SHP77 (cell line): ENCODE measurements around the gene C16orf87.
"Not testable (repeated sequence)": the region's sequence is repeated elsewhere in the genome, so short reads cannot be mapped to it uniquely, and the experiment has no call there.

Experiments used
- DNase-seq, 2 experiments: peaks; one replicate each; lab custom pipeline; 2025; lab: John Stamatoyannopoulos, UW

Gene C16orf87

GRCh38 chr16:46830902-46831647, at the start of gene C16orf87:
Gene C16orf87, minus strand, starts transcription at chr16:46831180. Its CDS starts 31 bp downstream, at chr16:46831149.
- peak; percentile 95 to 97 for DNase-seq

GRCh38 chr16:46875243-46875642, 44.3 kb upstream of the C16orf87 start:
- DNase-seq: no peak

- DNase-seq: no peak
Observed at GRCh38 chr16:46873201-46873600, 42.2 kb upstream of the C16orf87 start.

GRCh38 chr16:46871597-46871996, 40.6 kb upstream of the C16orf87 start:
- DNase-seq: no peak

- not testable (repeated sequence) for DNase-seq
Observed at GRCh38 chr16:46868891-46869290, 37.9 kb upstream of the C16orf87 start.

- DNase-seq: not testable (repeated sequence)
Observed at GRCh38 chr16:46867486-46867885, 36.5 kb upstream of the C16orf87 start.

GRCh38 chr16:46866286-46866685, 35.3 kb upstream of the C16orf87 start:
- no peak for DNase-seq

GRCh38 chr16:46862555-46863447, 31.8 kb upstream of the C16orf87 start:
- no peak for DNase-seq

GRCh38 chr16:46859719-46860152, 28.8 kb upstream of the C16orf87 start:
- DNase-seq: no peak

GRCh38 chr16:46858151-46858550, 27.2 kb upstream of the C16orf87 start:
- no peak for DNase-seq

GRCh38 chr16:46857368-46857945, 26.5 kb upstream of the C16orf87 start:
- peak; percentile 79 to 82 for DNase-seq

- no peak for DNase-seq
Observed at GRCh38 chr16:46855389-46855788, 24.4 kb upstream of the C16orf87 start.

- DNase-seq: no peak
Observed at GRCh38 chr16:46854846-46855245, 23.9 kb upstream of the C16orf87 start.

- peak; percentile 84 to 88 for DNase-seq
Observed at GRCh38 chr16:46853713-46854443, 22.9 kb upstream of the C16orf87 start.

- DNase-seq: no peak
Observed at GRCh38 chr16:46852130-46852529, 21.1 kb upstream of the C16orf87 start.

- DNase-seq: no peak
Observed at GRCh38 chr16:46850619-46851555, 19.9 kb upstream of the C16orf87 start.

- no peak for DNase-seq
Observed at GRCh38 chr16:46848768-46849764, 18.1 kb upstream of the C16orf87 start.

- no peak for DNase-seq
Observed at GRCh38 chr16:46845952-46846351, 15.0 kb upstream of the C16orf87 start.

GRCh38 chr16:46844771-46845170, 13.8 kb upstream of the C16orf87 start:
- no peak for DNase-seq
